Osteoblast (primary cell): Measurements from ENCODE around the gene MED26. TPM values are rescaled to one million over a fixed set of nuclear protein-coding genes. Genes with fewer than 3 reads are reported as not detected.
"Not testable (repeated sequence)": the region's sequence is repeated elsewhere in the genome, so short reads cannot be mapped to it uniquely, and the experiment has no call there.

Experiments
- DNase-seq: peaks from one replicate; pipeline ENCODE4 v3.0.0; 2011; ENCODE audit warnings: low spot score, mixed read lengths; ENCODE audit not compliant: insufficient read length; ENCODE audit errors: missing footprints
- H2AFZ ChIP-seq: 2 replicates; pipeline ENCODE4 v1.6.0; 2011; ENCODE audit warnings: mild to moderate bottlenecking, low read length
- H3K27ac ChIP-seq: 2 replicates; pipeline ENCODE4 v1.5.1; 2011; ENCODE audit warnings: mild to moderate bottlenecking, low read depth, low read length, moderate library complexity
- H3K27me3 ChIP-seq: 2 replicates; pipeline ENCODE4 v1.6.0; 2012; ENCODE audit warnings: mild to moderate bottlenecking, control low read depth, inconsistent platforms, low read length, moderate library complexity; ENCODE audit not compliant: insufficient read depth
- H3K36me3 ChIP-seq: 2 replicates; pipeline ENCODE4 v1.5.1; 2011; ENCODE audit warnings: mild to moderate bottlenecking, low read length, control low read depth, moderate library complexity; ENCODE audit not compliant: insufficient read depth
- H3K4me1 ChIP-seq: 2 replicates; pipeline ENCODE4 v1.5.1; 2011; ENCODE audit warnings: mild to moderate bottlenecking, low read length, control low read depth, moderate library complexity; ENCODE audit not compliant: insufficient read depth
- H3K4me2 ChIP-seq: 2 replicates; pipeline ENCODE4 v1.6.0; 2011; ENCODE audit warnings: mild to moderate bottlenecking, low read length; ENCODE audit not compliant: insufficient read depth
- H3K4me3 ChIP-seq: fragments of 200-600 bp; sonication (generic); 3 replicates; pipeline ENCODE4 v1.5.1; 2012; ENCODE audit warnings: mild to moderate bottlenecking, low read length, inconsistent platforms; ENCODE audit not compliant: insufficient read depth
- H3K79me2 ChIP-seq: 2 replicates; pipeline ENCODE4 v1.6.0; 2012; ENCODE audit warnings: mild to moderate bottlenecking, low read length, control low read depth, inconsistent platforms; ENCODE audit not compliant: insufficient read depth
- H3K9me3 ChIP-seq: 2 replicates; pipeline ENCODE4 v1.5.1; 2011; ENCODE audit warnings: low read depth, low read length, control low read depth
- H4K20me1 ChIP-seq: 2 replicates; pipeline ENCODE4 v1.6.0; 2012; ENCODE audit warnings: mild to moderate bottlenecking, low read length, control low read depth; ENCODE audit not compliant: insufficient read depth
- total RNA-seq: library from RNA; depleted of rRNA; stranded (reverse); fragments of >200 nt; gene quantifications from 2 replicates; pipeline ENCODE4 v1.2.3, GENCODE V29; 2012
- TF ChIP-seq, protein P1 (sequence below): IDR thresholded peaks from 2 replicates; pipeline ENCODE4 v1.5.1; 2011; ENCODE audit warnings: mild to moderate bottlenecking, low read depth, low read length, moderate library complexity; ENCODE audit errors: extremely low read depth

Gene MED26, protein sequence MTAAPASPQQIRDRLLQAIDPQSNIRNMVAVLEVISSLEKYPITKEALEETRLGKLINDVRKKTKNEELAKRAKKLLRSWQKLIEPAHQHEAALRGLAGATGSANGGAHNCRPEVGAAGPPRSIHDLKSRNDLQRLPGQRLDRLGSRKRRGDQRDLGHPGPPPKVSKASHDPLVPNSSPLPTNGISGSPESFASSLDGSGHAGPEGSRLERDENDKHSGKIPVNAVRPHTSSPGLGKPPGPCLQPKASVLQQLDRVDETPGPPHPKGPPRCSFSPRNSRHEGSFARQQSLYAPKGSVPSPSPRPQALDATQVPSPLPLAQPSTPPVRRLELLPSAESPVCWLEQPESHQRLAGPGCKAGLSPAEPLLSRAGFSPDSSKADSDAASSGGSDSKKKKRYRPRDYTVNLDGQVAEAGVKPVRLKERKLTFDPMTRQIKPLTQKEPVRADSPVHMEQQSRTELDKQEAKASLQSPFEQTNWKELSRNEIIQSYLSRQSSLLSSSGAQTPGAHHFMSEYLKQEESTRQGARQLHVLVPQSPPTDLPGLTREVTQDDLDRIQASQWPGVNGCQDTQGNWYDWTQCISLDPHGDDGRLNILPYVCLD
- 5.8 and 6.5 TPM in 2 replicates for total RNA-seq

DNA sequence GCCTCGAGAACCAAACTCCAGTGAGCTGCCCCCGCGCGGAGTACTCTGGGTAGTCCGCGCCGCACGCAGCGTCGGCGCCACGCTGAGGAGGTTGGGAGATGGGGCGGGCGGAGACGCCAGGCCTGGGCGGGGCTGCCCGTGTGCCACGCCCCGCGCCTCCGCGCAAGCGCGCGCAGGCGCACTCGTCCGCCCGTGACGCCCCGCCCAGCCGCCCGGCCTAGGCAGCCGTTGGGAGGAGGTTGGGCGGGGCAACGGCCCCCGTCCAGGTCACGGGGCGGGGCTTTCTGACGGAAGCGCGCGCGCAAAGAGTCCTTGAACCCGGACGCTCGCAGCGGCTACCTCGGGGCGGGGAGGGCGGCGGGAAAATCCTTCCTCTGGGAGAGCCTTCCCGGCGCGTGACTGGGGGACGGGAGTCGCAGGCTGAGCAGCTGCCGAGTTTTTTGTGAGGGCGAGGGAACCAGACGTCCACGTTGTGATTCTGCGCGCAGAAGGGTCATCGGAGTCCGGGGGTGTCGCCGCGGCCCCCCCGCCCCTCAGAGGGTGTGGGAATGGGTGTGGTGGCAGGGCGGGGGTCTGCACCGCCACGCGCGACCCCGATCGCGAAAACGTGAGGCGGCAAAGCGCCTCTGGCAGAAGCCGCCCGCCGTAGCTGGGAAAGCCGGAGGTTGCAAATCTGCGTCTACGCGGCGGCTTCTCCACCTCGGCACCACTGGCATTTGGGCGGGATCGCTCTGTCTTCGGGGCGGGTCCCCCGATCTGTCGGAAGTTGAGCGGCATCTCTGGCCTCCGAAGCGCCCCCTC, at the start of gene MED26:
MED26 (minus strand) TSS at position 22 of the 801 bp plus-strand sequence. CDS start 261 bp downstream, outside the sequence.
- peak within 1 kb of the TSS; percentile 86 for H3K27ac ChIP-seq
- H2AFZ ChIP-seq = peak within 1 kb of the TSS; percentile 85
- H3K79me2 ChIP-seq = peaks cover 49% of the 10 kb centered on the region
- H3K4me3 ChIP-seq = peak within 1 kb of the TSS; percentile 96
- peaks cover 37% of the 10 kb centered on the region for H3K36me3 ChIP-seq
- peak; percentile 99 for DNase-seq
- peak within 1 kb of the TSS; percentile 97 for H3K4me2 ChIP-seq
- no peaks in the 10 kb centered on the region for H3K27me3 ChIP-seq
- H4K20me1 ChIP-seq = peaks cover 42% of the 10 kb centered on the region
- TF ChIP-seq, protein P1, sequence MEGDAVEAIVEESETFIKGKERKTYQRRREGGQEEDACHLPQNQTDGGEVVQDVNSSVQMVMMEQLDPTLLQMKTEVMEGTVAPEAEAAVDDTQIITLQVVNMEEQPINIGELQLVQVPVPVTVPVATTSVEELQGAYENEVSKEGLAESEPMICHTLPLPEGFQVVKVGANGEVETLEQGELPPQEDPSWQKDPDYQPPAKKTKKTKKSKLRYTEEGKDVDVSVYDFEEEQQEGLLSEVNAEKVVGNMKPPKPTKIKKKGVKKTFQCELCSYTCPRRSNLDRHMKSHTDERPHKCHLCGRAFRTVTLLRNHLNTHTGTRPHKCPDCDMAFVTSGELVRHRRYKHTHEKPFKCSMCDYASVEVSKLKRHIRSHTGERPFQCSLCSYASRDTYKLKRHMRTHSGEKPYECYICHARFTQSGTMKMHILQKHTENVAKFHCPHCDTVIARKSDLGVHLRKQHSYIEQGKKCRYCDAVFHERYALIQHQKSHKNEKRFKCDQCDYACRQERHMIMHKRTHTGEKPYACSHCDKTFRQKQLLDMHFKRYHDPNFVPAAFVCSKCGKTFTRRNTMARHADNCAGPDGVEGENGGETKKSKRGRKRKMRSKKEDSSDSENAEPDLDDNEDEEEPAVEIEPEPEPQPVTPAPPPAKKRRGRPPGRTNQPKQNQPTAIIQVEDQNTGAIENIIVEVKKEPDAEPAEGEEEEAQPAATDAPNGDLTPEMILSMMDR = no peak
- H3K4me1 ChIP-seq = peaks cover 15% of the 10 kb centered on the region
- H3K9me3 ChIP-seq = no peaks in the 10 kb centered on the region

DNA sequence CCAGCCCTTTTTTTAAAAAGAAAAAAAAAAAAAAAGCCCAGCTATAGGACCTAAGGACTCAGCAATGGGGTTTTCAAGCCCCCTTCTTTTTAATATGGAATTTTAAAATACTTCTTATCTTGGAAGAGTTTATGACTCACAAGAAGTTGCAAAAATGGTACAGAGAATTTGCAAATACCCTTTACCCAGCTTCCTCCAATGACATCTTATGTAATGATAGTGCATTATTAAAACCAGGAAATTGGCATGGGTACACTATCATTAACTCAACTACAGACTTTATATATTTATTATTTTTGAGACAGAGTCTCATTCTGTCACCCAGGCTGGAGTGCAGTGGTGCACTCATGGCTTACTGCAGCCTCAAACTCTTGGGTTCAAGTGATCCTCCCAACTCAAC, 49.1 kb upstream of the MED26 start:
- H3K79me2 ChIP-seq = no peaks in the 10 kb centered on the region
- TF ChIP-seq, protein P1 = no peak

DNA sequence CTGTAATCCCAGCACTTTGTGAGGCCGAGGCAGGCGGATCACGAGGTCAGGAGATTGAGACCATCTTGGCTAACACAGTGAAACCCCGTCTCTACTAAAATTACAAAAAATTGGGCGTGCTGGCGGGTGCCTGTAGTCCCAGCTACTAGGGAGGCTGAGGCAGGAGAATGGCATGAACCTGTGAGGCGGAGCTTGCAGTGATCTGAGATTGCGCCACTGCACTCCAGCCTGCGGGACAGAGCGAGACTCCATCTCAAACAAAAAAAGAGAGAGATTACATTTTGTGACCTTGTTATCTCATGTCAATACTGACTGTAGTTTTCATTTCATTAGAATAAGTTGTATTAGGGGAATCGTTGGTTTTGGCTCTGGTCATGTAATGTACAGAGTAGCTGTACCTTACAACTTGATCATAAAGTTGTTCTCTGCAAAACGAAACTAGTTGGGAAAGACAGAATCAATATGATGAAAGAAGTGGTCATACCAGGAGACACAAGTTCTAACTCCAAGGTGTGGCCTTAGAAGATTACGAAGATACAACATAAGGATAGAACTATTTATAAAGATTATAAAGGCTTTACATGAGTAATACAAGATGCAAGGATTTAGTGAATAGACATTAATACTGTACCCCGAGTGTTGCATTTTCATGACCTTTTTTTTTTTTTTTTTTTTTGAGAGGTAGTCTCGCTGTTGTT, 48.2 kb upstream of the MED26 start:
- Histone ChIP-seq H3K4me1 (no peaks in the 10 kb centered on the region), H3K79me2 (no peaks in the 10 kb centered on the region), H3K9me3 (no peaks in the 10 kb centered on the region), H3K4me3 (no peak overlapping the region), H4K20me1 (no peaks in the 10 kb centered on the region), H3K4me2 (no peak overlapping the region), H3K27ac (no peak overlapping the region), H3K36me3 (no peaks in the 10 kb centered on the region), H2AFZ (no peak overlapping the region), H3K27me3 (no peaks in the 10 kb centered on the region)
- TF ChIP-seq, protein P1 = no peak
- no peak for DNase-seq

More for the DNA sequence above, 49.1 kb upstream of the MED26 start:
- Histone ChIP-seq H3K4me1 (no peaks in the 10 kb centered on the region), H3K4me3 (no peak overlapping the region), H3K27me3 (no peaks in the 10 kb centered on the region), H3K9me3 (no peaks in the 10 kb centered on the region), H4K20me1 (no peaks in the 10 kb centered on the region), H3K4me2 (no peak overlapping the region), H3K27ac (no peak overlapping the region), H3K36me3 (no peaks in the 10 kb centered on the region), H2AFZ (no peak overlapping the region)
- DNase-seq = no peak

DNA sequence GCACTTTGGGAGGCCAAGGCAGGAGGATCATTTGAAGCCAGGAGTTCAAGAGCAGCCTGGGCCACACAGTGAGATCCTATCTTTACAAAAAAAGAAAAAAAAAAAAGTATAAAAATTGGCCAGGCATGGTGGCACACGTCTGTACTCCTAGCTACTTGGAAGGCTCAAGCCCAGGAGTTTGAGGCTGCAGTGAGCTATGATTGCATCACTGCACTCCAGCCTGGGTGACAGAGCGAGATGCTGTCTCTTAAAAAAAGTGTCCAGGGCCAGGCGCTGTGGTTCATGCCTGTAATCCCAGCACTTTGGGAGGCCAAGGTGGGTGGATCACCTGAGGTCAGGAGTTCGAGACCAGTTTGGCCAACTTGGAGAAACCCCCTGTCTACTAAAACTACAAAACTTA, 45.8 kb upstream of the MED26 start:
- DNase-seq, H3K36me3 ChIP-seq, H3K4me1 ChIP-seq, H2AFZ ChIP-seq, H4K20me1 ChIP-seq, H3K4me3 ChIP-seq, H3K9me3 ChIP-seq, H3K79me2 ChIP-seq, H3K27me3 ChIP-seq, H3K4me2 ChIP-seq, H3K27ac ChIP-seq: not testable (repeated sequence)
